ENCODE data around the gene PLA2R1.

PLA2R1 gene

DNA sequence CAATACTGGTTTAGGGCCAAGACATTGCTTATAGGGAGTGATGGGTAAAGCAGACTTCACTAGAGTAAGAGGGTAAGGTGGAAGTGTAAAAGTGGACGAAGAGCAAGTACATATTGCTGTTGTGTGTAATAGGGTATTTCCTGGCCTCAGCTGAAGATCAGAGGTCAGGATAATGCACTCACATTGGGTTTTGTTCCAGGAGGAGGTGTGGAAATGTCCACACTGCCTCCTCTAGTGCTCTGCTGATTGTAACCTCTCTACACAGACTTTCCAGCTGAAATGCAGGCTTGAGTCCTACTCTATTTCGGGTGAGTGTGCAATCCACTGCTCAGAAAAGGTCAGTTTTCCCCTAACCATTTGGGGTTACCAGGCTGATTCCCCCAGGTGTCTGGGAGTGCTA lies 41.7 kb upstream of the PLA2R1 start:
- DNase-seq (ENCODE audit: extremely low read depth, low read depth): no peak
- no peak for TF ChIP-seq CTCF (IDR thresholded peaks at IDR 0.05; ENCODE audit: low read depth, low read length, missing control alignments)
- H3K4me3 ChIP-seq (replicated peaks; ENCODE audit: low read depth, low read length): no peak overlapping the region

DNA sequence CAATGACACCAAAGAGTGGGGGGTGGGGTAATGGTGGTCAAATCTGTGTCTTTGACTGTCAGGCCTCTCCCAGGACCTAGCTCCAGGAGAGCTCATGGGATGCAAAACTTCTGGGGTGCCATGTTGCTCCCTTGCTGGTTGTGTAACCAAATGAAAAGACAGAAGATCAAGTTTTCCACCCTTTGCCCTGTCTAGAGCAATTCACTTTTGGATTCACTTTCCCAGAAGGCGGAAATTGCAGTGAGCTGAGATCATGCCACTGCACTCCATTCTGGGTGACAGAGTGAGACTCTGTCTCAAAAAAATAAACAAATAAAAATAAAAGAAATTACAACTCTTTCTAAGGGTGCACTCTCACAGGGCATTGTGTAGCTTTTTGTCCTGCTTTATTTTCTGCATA lies 34.9 kb upstream of the PLA2R1 start:
- no peak for TF ChIP-seq CTCF (IDR thresholded peaks at IDR 0.05; ENCODE audit: low read depth, low read length, missing control alignments)
- DNase-seq (ENCODE audit: extremely low read depth, low read depth): no peak
- H3K4me3 ChIP-seq (replicated peaks; ENCODE audit: low read depth, low read length): no peak overlapping the region

DNA sequence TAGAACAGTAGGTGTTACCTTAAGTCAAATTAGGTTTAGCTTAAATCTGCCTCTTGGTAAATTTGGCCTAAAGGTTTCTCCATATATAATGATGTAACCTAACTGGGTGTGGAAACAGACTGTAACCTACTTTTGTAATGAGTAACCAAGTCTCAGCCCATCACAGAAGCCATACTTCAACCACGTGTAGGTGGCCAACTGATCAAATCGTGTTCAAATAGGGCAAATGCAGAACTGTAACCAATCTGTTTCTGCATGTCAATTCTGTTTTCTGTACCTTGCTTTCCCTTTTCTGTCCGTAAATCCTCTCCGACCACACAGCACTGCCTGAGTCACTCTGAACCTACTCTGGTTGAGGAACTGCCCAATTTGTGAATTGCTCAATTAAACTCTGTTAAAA lies 34.0 kb upstream of the PLA2R1 start:
- no peak for DNase-seq (ENCODE audit: extremely low read depth, low read depth)
- TF ChIP-seq CTCF (IDR thresholded peaks at IDR 0.05; ENCODE audit: low read depth, low read length, missing control alignments): no peak
- no peak overlapping the region for H3K4me3 ChIP-seq (replicated peaks; ENCODE audit: low read depth, low read length)

DNA sequence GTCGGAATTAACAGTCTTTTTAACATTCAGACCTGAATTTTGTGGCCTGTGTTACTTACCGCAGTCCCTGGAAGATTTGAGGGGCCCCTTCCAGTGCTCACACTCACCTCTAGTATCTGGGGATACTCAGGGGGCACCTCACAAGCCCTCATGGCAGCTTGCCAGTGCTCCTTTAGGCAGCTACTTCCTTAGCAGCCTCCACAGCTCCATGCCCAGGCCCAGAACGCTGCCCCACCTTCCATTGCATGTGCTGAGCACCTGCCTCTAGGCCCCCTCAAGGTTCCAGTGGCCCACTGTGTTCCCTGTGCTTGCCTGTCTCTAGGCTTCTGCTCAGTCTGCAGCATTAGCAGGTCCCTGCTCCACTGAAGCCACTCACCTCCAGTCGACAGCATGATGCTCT lies 30.0 kb upstream of the PLA2R1 start:
- H3K4me3 ChIP-seq (replicated peaks; ENCODE audit: low read depth, low read length): no peak overlapping the region
- DNase-seq (ENCODE audit: extremely low read depth, low read depth): no peak

DNA sequence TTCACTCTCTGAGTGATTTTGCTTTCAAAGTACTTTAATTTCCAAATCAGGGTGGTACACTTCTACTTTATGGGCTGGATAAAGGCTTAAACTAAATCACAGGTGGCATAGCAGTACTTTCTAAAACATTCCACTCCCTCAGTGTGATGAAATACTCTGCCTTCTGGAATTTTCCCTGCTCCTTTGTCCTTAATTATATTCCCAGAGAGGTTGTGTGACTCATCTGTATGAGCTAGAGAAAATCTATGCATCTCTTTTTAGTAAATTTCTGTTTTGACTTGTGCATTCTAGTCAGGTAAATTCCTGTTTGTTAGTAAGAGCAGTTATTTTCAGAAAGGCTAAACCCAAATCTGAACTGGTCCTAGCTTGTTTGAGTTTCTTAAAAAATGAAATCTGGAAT lies 29.0 kb upstream of the PLA2R1 start:
- no peak overlapping the region for H3K4me3 ChIP-seq (replicated peaks; ENCODE audit: low read depth, low read length)
- no peak for DNase-seq (ENCODE audit: extremely low read depth, low read depth)
- TF ChIP-seq CTCF (IDR thresholded peaks at IDR 0.05; ENCODE audit: low read depth, low read length, missing control alignments): no peak

More for the DNA sequence above, 30.0 kb upstream of the PLA2R1 start:
- no peak for TF ChIP-seq CTCF (IDR thresholded peaks at IDR 0.05; ENCODE audit: low read depth, low read length, missing control alignments)

DNA sequence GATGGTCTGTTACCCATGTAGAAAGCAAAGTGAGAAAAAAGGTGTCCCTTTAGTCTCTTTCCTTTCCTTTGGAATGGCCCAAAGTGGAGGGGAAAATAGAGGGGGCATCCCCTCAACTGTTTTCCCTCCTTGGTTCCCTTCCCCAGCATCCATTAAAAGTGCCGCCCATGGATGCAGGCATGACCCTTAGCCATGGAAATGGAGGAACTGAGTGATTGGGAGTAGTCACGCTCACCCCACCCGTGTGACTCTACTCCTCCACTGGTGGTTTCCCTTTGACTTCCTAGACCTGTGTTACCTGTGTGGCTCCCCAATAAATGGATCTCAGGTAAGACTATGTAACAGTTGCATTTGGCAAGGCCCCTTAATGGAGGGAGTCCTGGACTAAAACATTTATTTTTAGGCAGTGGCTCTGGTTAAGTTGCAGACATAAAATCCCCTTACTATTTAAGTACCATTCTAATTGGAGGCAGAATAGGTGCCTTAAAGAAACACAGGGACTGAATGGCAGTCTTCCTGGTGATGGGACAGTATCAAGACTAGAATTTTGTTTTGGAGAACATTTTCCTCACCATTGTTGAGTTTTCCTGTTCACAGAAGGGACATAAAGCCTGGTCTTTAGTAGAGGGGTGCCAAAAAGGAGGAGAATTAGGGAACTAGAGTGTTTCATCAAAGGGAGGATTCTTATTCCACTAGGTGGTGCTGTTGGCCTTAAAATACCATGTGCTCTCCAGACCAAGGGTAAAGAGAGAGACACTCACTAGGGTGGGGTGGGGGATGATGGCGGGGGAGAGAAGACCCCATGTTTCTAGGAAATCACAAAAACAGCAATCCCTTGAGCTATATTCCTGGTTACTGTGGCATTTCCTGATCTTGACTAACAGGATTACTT lies 25.7 kb upstream of the PLA2R1 start:
- H3K4me3 ChIP-seq (replicated peaks; ENCODE audit: low read depth, low read length): no peak overlapping the region
- no peak for DNase-seq (ENCODE audit: extremely low read depth, low read depth)
- no peak for TF ChIP-seq CTCF (IDR thresholded peaks at IDR 0.05; ENCODE audit: low read depth, low read length, missing control alignments)
